Natural killer cell treated with Interleukin-12 subunit alpha and Interleukin-12 subunit beta and Interleukin-15 and Interleukin-18, amount 100 ng/mL, for 72 hours (primary cell): ENCODE results near the gene HIGD1A. TPM values are rescaled to one million over a fixed set of nuclear protein-coding genes. Genes with fewer than 3 reads are reported as not detected.

Experiments
- ATAC-seq, 2 donors: fragments of 150-1000 bp; cut with Tn5 transposase in 1 of 2; sonication (Bioruptor Pico), chemical (Tn5 transposase) in 1 of 2; 2 replicates each; pipeline ENCODE4 v1.10.0; 2021
- DNase-seq: peaks from one replicate; pipeline ENCODE4 v3.0.0; 2022; ENCODE audit warnings: low spot score
- H3K27ac Mint-ChIP-seq, 2 donors: 1 replicate in 1 of 2; 2 replicates in 1 of 2; pipeline ENCODE4 v1.8.0; 2022; ENCODE audit warnings: mixed read lengths in 2 of 2, mild to moderate bottlenecking in 1 of 2, moderate library complexity in 1 of 2
- H3K27me3 Mint-ChIP-seq, 2 donors: 1 replicate in 1 of 2; 2 replicates in 1 of 2; pipeline ENCODE4 v1.8.0; 2022; ENCODE audit warnings: mixed read lengths in 2 of 2
- H3K36me3 Mint-ChIP-seq: one replicate; pipeline ENCODE4 v1.8.0; 2022; ENCODE audit warnings: mixed read lengths
- H3K4me1 Mint-ChIP-seq, 2 donors: 1 replicate in 1 of 2; 2 replicates in 1 of 2; pipeline ENCODE4 v1.8.0; 2022; ENCODE audit warnings: low read depth in 2 of 2, mixed read lengths in 2 of 2, mild to moderate bottlenecking in 1 of 2
- H3K4me3 Mint-ChIP-seq: one replicate; pipeline ENCODE4 v1.8.0; 2022; ENCODE audit warnings: mixed read lengths
- H3K9me3 Mint-ChIP-seq: 2 replicates; pipeline ENCODE4 v1.8.0; 2022; ENCODE audit warnings: mixed read lengths
- total RNA-seq, 2 donors: library from RNA; stranded (reverse); gene quantifications; one replicate each; pipeline ENCODE4 v1.2.3, GENCODE V29; 2022

HIGD1A gene
- total RNA-seq, result 10 to 100 TPM; 60.0 to 78.4 TPM

- DNase-seq (peak; percentile 96), ATAC-seq (peak; percentile 100)
- Mint-ChIP-seq H3K27me3 (peaks cover 6 to 21% of the 10 kb centered on the region in 2 donors), H3K4me1 (peaks cover 22 to 38% of the 10 kb centered on the region in 2 donors), H3K9me3 (no peaks in the 10 kb centered on the region), H3K27ac (peak within 1 kb of the TSS; percentile 94 to 96), H3K36me3 (peaks cover 5% of the 10 kb centered on the region), H3K4me3 (peak within 1 kb of the TSS; percentile 99)
Measured at GRCh38 chr3:42804106-42804830, at the start of gene HIGD1A. Gene HIGD1A (minus strand): TSS chr3:42804490. CDS start chr3:42794253, 10,237 bp downstream.

GRCh38 chr3:42853739-42854302 is 49.5 kb upstream of the HIGD1A start:
- H3K9me3 Mint-ChIP-seq, result no peaks in the 10 kb centered on the region
- H3K36me3 Mint-ChIP-seq, result peaks cover 5% of the 10 kb centered on the region
- peaks cover 0 to 11% of the 10 kb centered on the region in 2 donors for H3K4me1 Mint-ChIP-seq
- no peak overlapping the region for H3K4me3 Mint-ChIP-seq
- peaks cover 0 to 12% of the 10 kb centered on the region in 2 donors for H3K27me3 Mint-ChIP-seq
- no peak for DNase-seq
- ATAC-seq, result no peak
- no peak overlapping the region for H3K27ac Mint-ChIP-seq

GRCh38 chr3:42853056-42853455 is 48.8 kb upstream of the HIGD1A start:
- Mint-ChIP-seq H3K4me1 (peaks cover 0 to 13% of the 10 kb centered on the region in 2 donors), H3K27me3 (peaks cover 0 to 6% of the 10 kb centered on the region in 2 donors), H3K27ac (no peak overlapping the region), H3K9me3 (no peaks in the 10 kb centered on the region), H3K36me3 (no peaks in the 10 kb centered on the region), H3K4me3 (no peak overlapping the region)
- DNase-seq, result no peak
- ATAC-seq, result no peak

GRCh38 chr3:42852441-42852840 is 48.2 kb upstream of the HIGD1A start:
- no peak overlapping the region for H3K4me3 Mint-ChIP-seq
- H3K27me3 Mint-ChIP-seq, result peaks cover 0 to 6% of the 10 kb centered on the region in 2 donors
- ATAC-seq (no peak), DNase-seq (no peak)
- peaks cover 5 to 18% of the 10 kb centered on the region in 2 donors for H3K4me1 Mint-ChIP-seq
- H3K36me3 Mint-ChIP-seq, result no peaks in the 10 kb centered on the region
- no peaks in the 10 kb centered on the region for H3K9me3 Mint-ChIP-seq
- no peak overlapping the region for H3K27ac Mint-ChIP-seq

GRCh38 chr3:42851228-42851834 is 47.0 kb upstream of the HIGD1A start:
- no peak overlapping the region for H3K27ac Mint-ChIP-seq
- no peak overlapping the region for H3K4me3 Mint-ChIP-seq
- H3K27me3 Mint-ChIP-seq, result peaks cover 0 to 6% of the 10 kb centered on the region in 2 donors
- ATAC-seq (no peak), DNase-seq (no peak)
- H3K9me3 Mint-ChIP-seq, result peaks cover 2% of the 10 kb centered on the region
- H3K36me3 Mint-ChIP-seq, result no peaks in the 10 kb centered on the region
- H3K4me1 Mint-ChIP-seq, result peaks cover 15 to 29% of the 10 kb centered on the region in 2 donors

GRCh38 chr3:42850263-42850662 is 46.0 kb upstream of the HIGD1A start:
- H3K4me3 Mint-ChIP-seq, result no peak overlapping the region
- peaks cover 15 to 29% of the 10 kb centered on the region in 2 donors for H3K4me1 Mint-ChIP-seq
- H3K9me3 Mint-ChIP-seq, result peaks cover 2% of the 10 kb centered on the region
- DNase-seq (no peak), ATAC-seq (no peak)
- H3K27ac Mint-ChIP-seq, result no peak overlapping the region
- H3K36me3 Mint-ChIP-seq, result no peaks in the 10 kb centered on the region
- peaks cover 0 to 2% of the 10 kb centered on the region in 2 donors for H3K27me3 Mint-ChIP-seq

- Mint-ChIP-seq H3K36me3 (no peaks in the 10 kb centered on the region), H3K4me1 (peaks cover 15 to 29% of the 10 kb centered on the region in 2 donors), H3K27me3 (no peaks in the 10 kb centered on the region), H3K4me3 (no peak overlapping the region), H3K9me3 (peaks cover 2% of the 10 kb centered on the region), H3K27ac (no peak overlapping the region)
- no peak for ATAC-seq
- no peak for DNase-seq
Measured at GRCh38 chr3:42849017-42849416, 44.7 kb upstream of the HIGD1A start.

- Mint-ChIP-seq H3K4me3 (peak overlapping the region; percentile 78), H3K36me3 (no peaks in the 10 kb centered on the region), H3K9me3 (peaks cover 2% of the 10 kb centered on the region), H3K4me1 (peaks cover 15 to 29% of the 10 kb centered on the region in 2 donors), H3K27ac (peak overlapping the region; percentile 69 to 92), H3K27me3 (no peaks in the 10 kb centered on the region)
- DNase-seq, result no peak
- no peak for ATAC-seq
Measured at GRCh38 chr3:42847731-42848130, 43.4 kb upstream of the HIGD1A start.

GRCh38 chr3:42846685-42847522 is 42.6 kb upstream of the HIGD1A start:
- H3K9me3 Mint-ChIP-seq, result peaks cover 2% of the 10 kb centered on the region
- ATAC-seq, result peak; percentile 82 to 85
- peak overlapping the region; percentile 69 to 92 for H3K27ac Mint-ChIP-seq
- peak; percentile 65 for DNase-seq
- H3K4me1 Mint-ChIP-seq, result peaks cover 15 to 29% of the 10 kb centered on the region in 2 donors
- peak overlapping the region; percentile 78 for H3K4me3 Mint-ChIP-seq
- no peaks in the 10 kb centered on the region for H3K36me3 Mint-ChIP-seq
- H3K27me3 Mint-ChIP-seq, result no peaks in the 10 kb centered on the region

GRCh38 chr3:42844815-42845214 is 40.5 kb upstream of the HIGD1A start:
- Mint-ChIP-seq H3K9me3 (peaks cover 2% of the 10 kb centered on the region), H3K27me3 (no peaks in the 10 kb centered on the region), H3K4me3 (no peak overlapping the region), H3K4me1 (peaks cover 15 to 26% of the 10 kb centered on the region in 2 donors), H3K36me3 (no peaks in the 10 kb centered on the region), H3K27ac (no peak overlapping the region)
- no peak for DNase-seq
- no peak for ATAC-seq

GRCh38 chr3:42844412-42844713 is 40.1 kb upstream of the HIGD1A start:
- Mint-ChIP-seq H3K36me3 (no peaks in the 10 kb centered on the region), H3K4me3 (no peak overlapping the region), H3K9me3 (peaks cover 2% of the 10 kb centered on the region), H3K27ac (no peak overlapping the region), H3K4me1 (peaks cover 15 to 29% of the 10 kb centered on the region in 2 donors), H3K27me3 (no peaks in the 10 kb centered on the region)
- ATAC-seq, result no peak
- no peak for DNase-seq

GRCh38 chr3:42843713-42844411 is 39.6 kb upstream of the HIGD1A start:
- Mint-ChIP-seq H3K4me1 (peaks cover 15 to 25% of the 10 kb centered on the region in 2 donors), H3K27ac (no peak overlapping the region), H3K27me3 (no peaks in the 10 kb centered on the region), H3K4me3 (no peak overlapping the region), H3K9me3 (peaks cover 2% of the 10 kb centered on the region), H3K36me3 (no peaks in the 10 kb centered on the region)
- DNase-seq (no peak), ATAC-seq (no peak)

GRCh38 chr3:42841332-42841731 is 37.0 kb upstream of the HIGD1A start:
- Mint-ChIP-seq H3K4me3 (no peak overlapping the region), H3K4me1 (peaks cover 0 to 6% of the 10 kb centered on the region in 2 donors), H3K27me3 (no peaks in the 10 kb centered on the region), H3K9me3 (no peaks in the 10 kb centered on the region), H3K27ac (peak overlapping the region in 1 of 2 donors; percentile 8), H3K36me3 (no peaks in the 10 kb centered on the region)
- DNase-seq (no peak), ATAC-seq (no peak)
